Cortex of kidney (tissue), 1 donor: ENCODE measurements around the gene C3orf85.

Experiments
- DNase-seq: peaks from one replicate; lab custom pipeline; 2025; lab: John Stamatoyannopoulos, UW

C3orf85 gene

GRCh38 chr3:109152320-109152719 is 15.8 kb downstream of the C3orf85 start:
- no peak for DNase-seq

GRCh38 chr3:109154979-109155378 is 18.5 kb downstream of the C3orf85 start:
- no peak for DNase-seq

DNA sequence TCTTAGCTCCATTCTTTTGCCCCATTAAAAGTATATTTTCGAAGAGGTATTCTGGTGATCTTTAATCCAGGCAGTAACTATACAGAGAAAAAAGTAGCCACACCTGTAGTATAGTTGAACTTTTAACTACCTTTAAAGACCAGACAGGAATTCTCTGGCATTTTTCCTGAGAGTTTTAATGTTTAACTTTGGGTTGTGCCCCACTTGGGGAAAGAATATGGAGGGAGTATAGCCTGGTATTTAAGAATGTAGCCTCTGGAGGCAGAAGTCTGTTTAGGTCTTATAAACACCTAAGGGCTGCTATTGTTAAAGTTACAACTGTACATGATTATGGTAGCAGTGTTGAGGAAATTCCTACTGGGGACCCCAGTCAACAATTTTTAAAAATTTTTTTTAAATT is 19.3 kb downstream of the C3orf85 start:
- DNase-seq, result no peak

DNA sequence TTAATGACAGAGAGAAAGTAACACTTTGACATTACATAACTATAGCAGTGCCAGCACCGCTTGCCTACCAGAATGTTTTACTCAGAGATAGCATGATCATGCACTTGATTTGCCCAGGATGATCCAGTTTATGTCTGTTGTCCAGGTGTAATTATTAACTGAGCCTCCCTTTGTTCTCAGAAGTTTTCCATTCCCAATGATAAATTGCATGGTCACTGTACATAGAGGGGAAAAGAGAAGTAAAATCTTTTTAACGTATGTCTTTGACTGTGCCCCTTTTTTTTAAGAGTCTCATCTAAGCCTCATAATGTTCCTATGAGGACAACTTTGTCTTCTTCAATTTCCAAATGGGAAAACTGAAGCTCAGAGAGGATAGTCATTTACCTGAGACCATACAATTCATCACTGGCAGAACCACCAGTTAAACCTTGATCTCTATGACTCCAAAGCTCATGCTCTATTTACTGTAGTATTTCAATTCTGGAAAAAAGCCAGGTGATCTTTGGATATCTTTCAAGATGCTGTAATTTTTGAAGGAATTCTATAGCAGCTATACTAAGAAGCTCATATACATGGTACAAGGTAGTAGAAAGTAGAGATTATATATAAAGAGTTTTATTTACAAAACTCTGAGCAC is 25.1 kb downstream of the C3orf85 start:
- DNase-seq, result no peak

- DNase-seq, result no peak
These were observed 29.4 kb downstream of the C3orf85 start for GRCh38 chr3:109165905-109166304.

DNA sequence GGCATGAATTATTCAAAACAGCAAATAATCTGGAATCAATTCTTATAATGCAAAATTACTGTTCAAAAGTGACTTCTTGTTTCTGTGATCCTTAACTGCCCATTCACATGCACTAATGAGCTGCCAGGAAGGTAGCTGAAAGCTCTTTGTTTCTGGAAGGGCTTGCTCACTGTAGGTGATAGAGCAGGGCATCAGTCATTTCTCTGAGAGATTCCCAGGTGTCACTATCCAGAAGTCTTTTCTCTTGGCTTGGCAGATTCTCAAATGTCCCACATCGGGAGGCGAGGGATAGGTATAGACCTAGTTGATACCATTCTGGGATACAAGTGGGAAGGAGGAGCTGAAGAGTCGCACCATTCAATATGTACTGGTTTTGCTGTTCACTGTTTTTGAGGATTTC is 35.0 kb downstream of the C3orf85 start:
- DNase-seq, result no peak

DNA sequence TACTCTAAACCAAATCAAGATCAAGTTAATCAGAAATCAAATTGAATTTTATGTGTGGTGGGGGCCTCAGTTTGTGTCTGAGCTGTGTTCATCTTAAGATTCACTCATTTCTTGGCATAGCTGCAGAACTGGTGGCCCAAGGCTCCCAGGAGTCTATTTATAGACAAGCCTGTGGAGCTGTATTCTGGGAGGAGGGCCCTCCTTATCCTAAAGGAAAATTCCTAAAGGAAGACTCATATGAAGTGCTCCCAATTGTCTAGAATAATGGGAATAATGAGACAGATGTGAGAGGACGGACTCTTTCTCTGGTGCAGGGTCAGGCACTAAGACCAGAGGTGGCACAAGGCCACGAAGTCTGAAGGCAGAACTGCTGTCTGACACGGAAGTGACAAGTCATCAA is 38.9 kb downstream of the C3orf85 start:
- no peak for DNase-seq

- no peak for DNase-seq
These were observed 40.2 kb downstream of the C3orf85 start for GRCh38 chr3:109176726-109177125.

- DNase-seq, result no peak
These were observed 41.4 kb downstream of the C3orf85 start for GRCh38 chr3:109177908-109178307.

DNA sequence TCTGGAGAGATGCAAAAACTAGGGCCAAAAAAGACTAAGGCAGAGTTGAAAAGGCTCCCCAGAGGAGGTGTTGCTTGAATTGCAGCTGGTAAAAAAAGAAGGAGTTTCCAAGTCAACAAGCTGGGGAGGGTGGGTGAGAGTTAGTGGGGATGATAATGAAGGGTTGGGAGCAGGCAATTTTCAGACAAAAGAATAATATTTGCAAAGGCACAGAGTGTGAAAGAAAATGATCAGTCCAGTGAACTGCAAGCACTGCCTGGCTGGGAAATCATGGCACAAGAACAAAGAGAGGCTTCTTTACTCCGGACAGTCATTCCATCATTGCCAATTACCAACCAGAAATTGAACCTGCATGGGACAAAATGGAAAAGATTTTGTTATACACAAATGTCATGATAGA is 42.2 kb downstream of the C3orf85 start:
- no peak for DNase-seq

- DNase-seq, result no peak
These were observed 48.2 kb downstream of the C3orf85 start for GRCh38 chr3:109184726-109185125.

DNA sequence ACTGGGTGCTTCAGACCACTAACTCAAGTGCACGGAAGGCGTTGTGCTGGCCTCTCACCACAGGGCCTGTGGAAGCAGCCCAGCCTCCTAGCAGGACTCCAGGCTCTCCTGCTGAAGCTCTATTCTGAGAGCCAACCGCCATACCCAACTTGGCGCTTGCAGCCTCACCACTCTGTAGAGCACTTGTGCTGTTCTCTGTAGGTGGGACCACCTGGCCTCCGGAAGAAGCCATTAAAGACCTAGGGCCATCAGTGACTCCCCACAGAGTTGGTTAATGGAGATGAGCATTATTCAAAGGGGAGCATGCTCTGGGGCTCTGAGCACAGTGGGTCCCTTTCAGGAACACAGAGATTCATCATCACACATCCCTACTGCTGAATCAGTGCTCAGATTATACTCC is 50.9 kb downstream of the C3orf85 start:
- DNase-seq, result no peak

GRCh38 chr3:109188741-109189140 is 52.2 kb downstream of the C3orf85 start:
- DNase-seq, result no peak

GRCh38 chr3:109191421-109191820 is 54.9 kb downstream of the C3orf85 start:
- DNase-seq, result no peak

- DNase-seq, result no peak
These were observed 59.3 kb downstream of the C3orf85 start for GRCh38 chr3:109195815-109196214.
